BJ (cell line): Measurements from ENCODE around the gene FGF14. TPM values are rescaled to one million over a fixed set of nuclear protein-coding genes. Genes with fewer than 3 reads are reported as not detected.

Experiments
- CTCF ChIA-PET: fragments of 350-600 bp; formaldehyde crosslinking; extraction: SDS; loops from one replicate; lab custom pipeline; 2021; ENCODE audit warnings: antibody characterized with exemption, inconsistent platforms; lab: Yijun Ruan, JAX
- POLR2A ChIA-PET: fragments of 300-600 bp; sonication (Branson Sonifier 250); formaldehyde crosslinking; extraction: SDS; loops from one replicate; lab custom pipeline; 2021; ENCODE audit warnings: antibody characterized with exemption; lab: Charles Lee
- DNase-seq: peaks from one replicate; pipeline ENCODE4 v3.0.0-alpha.2; 2011; ENCODE audit warnings: low read depth
- H3K27me3 ChIP-seq: 2 replicates; pipeline ENCODE4 v1.6.0; 2011; ENCODE audit warnings: low read length; ENCODE audit not compliant: control insufficient read depth, insufficient read depth
- H3K36me3 ChIP-seq: 2 replicates; pipeline ENCODE4 v1.5.1; 2011; ENCODE audit warnings: low read length; ENCODE audit not compliant: control insufficient read depth, insufficient read depth
- H3K4me3 ChIP-seq: 2 replicates; pipeline ENCODE4 v1.5.1; 2011; ENCODE audit warnings: low read depth, mild to moderate bottlenecking, control low read depth, low read length
- CTCF ChIP-seq: IDR thresholded peaks from 2 replicates; pipeline ENCODE4 v1.5.1; 2011; ENCODE audit warnings: low read depth, mild to moderate bottlenecking, control low read depth, inconsistent platforms, low read length, moderate library complexity; ENCODE audit not compliant: insufficient read depth
- polyA plus RNA-seq: library from polyadenylated mRNA; depleted of rRNA; stranded (reverse); fragments of >200 nt; gene quantifications from 2 replicates; pipeline ENCODE4 v1.2.3, GENCODE V29; 2011

FGF14 gene
- polyA plus RNA-seq, 1 experiment: 0.01 TPM

DNA sequence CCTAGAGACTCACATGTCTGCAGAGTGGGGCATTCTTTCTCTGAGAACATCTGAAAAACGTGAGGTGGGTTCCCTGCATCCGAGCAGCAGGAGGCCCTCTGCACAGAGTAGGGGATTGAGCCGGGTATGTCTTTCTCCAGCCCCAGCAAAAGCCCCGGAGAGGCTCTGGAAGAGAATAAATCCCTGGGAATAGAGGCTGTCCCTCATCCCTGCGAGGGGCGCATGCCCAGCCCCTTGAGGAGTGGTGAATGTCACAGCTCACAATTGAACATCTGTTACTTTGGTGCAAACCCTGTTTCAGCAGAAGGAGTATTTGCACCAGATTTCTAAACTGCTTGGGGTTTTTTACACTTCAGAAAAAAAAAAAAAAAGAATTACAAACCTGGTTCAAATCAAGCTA is 164.6 kb downstream of the FGF14 start:
- POLR2A ChIA-PET: no interaction called here

DNA sequence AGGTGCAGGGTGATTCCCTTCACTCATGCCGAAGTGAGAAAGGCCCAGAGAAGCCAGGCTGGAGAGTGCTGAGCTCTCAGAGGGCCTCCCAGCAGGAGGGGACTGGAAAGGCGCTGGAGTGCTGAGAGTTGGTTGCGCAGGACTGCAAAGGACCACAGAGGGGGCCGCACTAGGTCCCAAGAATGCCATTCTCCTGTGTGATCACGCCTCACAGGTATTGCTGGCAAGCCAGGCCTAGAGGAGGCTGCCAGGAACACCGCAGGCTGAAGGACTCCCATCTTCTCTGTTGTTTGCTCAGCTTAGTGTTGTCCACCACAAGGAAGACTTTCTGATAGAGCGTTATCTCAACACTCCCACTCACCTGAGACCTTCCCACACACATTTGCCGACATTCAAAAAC is 165.0 kb downstream of the FGF14 start:
- Histone ChIP-seq H3K36me3 (no peaks in the 10 kb centered on the region), H3K4me3 (no peak overlapping the region), H3K27me3 (0 out of 2 replicates have a peak, but pooled peaks cover 1% of the 10 kb centered on the region)
- TF ChIP-seq CTCF: no peak
- ChIA-PET CTCF (interaction anchor here (0.6 kb wide), 1 partner anchor 201 kb away, joined by 3 read pairs; no protein-coding TSS in a partner anchor), POLR2A (no interaction called here)
- no peak for DNase-seq

More for the DNA sequence above, 164.6 kb downstream of the FGF14 start:
- no peak for TF ChIP-seq CTCF
- CTCF ChIA-PET: no interaction called here
- Histone ChIP-seq H3K27me3 (0 out of 2 replicates have a peak, but pooled peaks cover 1% of the 10 kb centered on the region), H3K4me3 (no peak overlapping the region), H3K36me3 (no peaks in the 10 kb centered on the region)
- no peak for DNase-seq

DNA sequence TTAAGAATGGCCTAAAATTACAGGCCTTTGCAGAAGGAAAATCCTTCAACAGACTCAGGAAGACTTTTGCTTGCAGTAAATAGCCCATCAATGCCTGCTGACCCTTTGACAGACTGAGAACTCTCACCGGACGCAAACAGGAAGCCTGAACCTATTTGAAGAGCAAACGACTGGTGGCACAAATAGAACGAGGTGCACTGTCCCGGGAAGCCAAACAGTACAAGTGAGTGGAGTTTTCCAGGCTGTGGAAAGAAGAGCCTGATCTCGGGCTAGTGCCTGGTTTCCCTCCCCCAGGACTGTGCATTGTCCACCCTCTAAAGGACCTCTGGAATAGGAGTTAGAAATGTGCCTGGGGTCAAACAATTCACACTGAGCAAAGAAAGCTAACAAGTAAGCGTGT is 165.5 kb downstream of the FGF14 start:
- Histone ChIP-seq H3K36me3 (no peaks in the 10 kb centered on the region), H3K4me3 (no peak overlapping the region), H3K27me3 (0 out of 2 replicates have a peak, but pooled peaks cover 1% of the 10 kb centered on the region)
- no peak for DNase-seq
- ChIA-PET POLR2A (no interaction called here), CTCF (interaction anchor here (0.6 kb wide), 1 partner anchor 201 kb away, joined by 3 read pairs; no protein-coding TSS in a partner anchor)
- no peak for TF ChIP-seq CTCF

- H3K36me3 ChIP-seq: no peaks in the 10 kb centered on the region
- CTCF ChIA-PET: no interaction called here
- POLR2A ChIA-PET: no interaction called here
- H3K4me3 ChIP-seq: no peak overlapping the region
- TF ChIP-seq CTCF: no peak
- DNase-seq: no peak
- 0 out of 2 replicates have a peak, but pooled peaks cover 1% of the 10 kb centered on the region for H3K27me3 ChIP-seq
Observed at GRCh38 chr13:102235689-102236088, 166.2 kb downstream of the FGF14 start.

- H3K4me3 ChIP-seq: no peak overlapping the region
- H3K36me3 ChIP-seq: no peaks in the 10 kb centered on the region
- 0 out of 2 replicates have a peak, but pooled peaks cover 1% of the 10 kb centered on the region for H3K27me3 ChIP-seq
- no peak for DNase-seq
- ChIA-PET CTCF (interaction anchor here (1.2 to 1.5 kb wide), 2 partner anchors 9 to 27 kb away, joined by 3 to 4 read pairs; no protein-coding TSS in a partner anchor), POLR2A (no interaction called here)
- TF ChIP-seq CTCF: no peak
Observed at GRCh38 chr13:102234618-102235017, 167.2 kb downstream of the FGF14 start.
